Natural killer cell (primary cell): ENCODE results near the gene LPIN1. TPM values are rescaled to one million over a fixed set of nuclear protein-coding genes. Genes with fewer than 3 reads are reported as not detected.

Experiments used
- ATAC-seq, 3 donors: fragments of 150-1000 bp in 2 of 3; fragments of 200-7000 bp in 1 of 3; cut with Tn5 transposase; 1 replicate in 1 of 3; 2 replicates in 2 of 3; pipeline ENCODE4 v1.10.0; 2021; ENCODE audit warnings: mild to moderate bottlenecking in 2 of 3, moderate library complexity in 2 of 3
- DNase-seq, 2 donors: peaks; one replicate each; pipeline versions ENCODE4 v3.0.0 to v3.0.0-alpha.2; 2013 to 2021; ENCODE audit warnings: mixed read lengths in 1 of 2
- H3K27ac ChIP-seq: one replicate; pipeline ENCODE4 v1.5.1; 2013; ENCODE audit warnings: mild to moderate bottlenecking, low read length
- H3K27me3 ChIP-seq: one replicate; pipeline ENCODE4 v1.6.1; 2013; ENCODE audit warnings: low read length; ENCODE audit not compliant: control insufficient read depth, insufficient read depth
- H3K36me3 ChIP-seq: one replicate; pipeline ENCODE4 v1.6.1; 2013; ENCODE audit warnings: low read length; ENCODE audit not compliant: control insufficient read depth, insufficient read depth
- H3K4me1 ChIP-seq: one replicate; pipeline ENCODE4 v1.6.1; 2013; ENCODE audit warnings: low read length; ENCODE audit not compliant: control insufficient read depth, insufficient read depth
- H3K4me3 ChIP-seq: one replicate; pipeline ENCODE4 v1.5.1; 2013; ENCODE audit warnings: low read length
- H3K9me3 ChIP-seq: one replicate; pipeline ENCODE4 v1.6.1; 2013; ENCODE audit warnings: low read length; ENCODE audit not compliant: control insufficient read depth, insufficient read depth
- H3K27ac Mint-ChIP-seq, 2 donors: one replicate each; pipeline ENCODE4 v1.8.0; 2022; ENCODE audit warnings: mild to moderate bottlenecking in 2 of 2, mixed read lengths in 2 of 2, moderate library complexity in 1 of 2
- H3K27me3 Mint-ChIP-seq, 2 donors: one replicate each; pipeline ENCODE4 v1.8.0; 2022; ENCODE audit warnings: low read depth in 2 of 2, mixed read lengths in 2 of 2
- H3K36me3 Mint-ChIP-seq: one replicate; pipeline ENCODE4 v1.8.0; 2022; ENCODE audit warnings: mixed read lengths
- H3K4me1 Mint-ChIP-seq, 2 donors: one replicate each; pipeline ENCODE4 v1.8.0; 2022; ENCODE audit warnings: mixed read lengths in 2 of 2
- H3K4me3 Mint-ChIP-seq: one replicate; pipeline ENCODE4 v1.8.0; 2022; ENCODE audit warnings: mild to moderate bottlenecking, moderate library complexity, mixed read lengths
- H3K9me3 Mint-ChIP-seq, 2 donors: one replicate each; pipeline ENCODE4 v1.8.0; 2022; ENCODE audit warnings: mixed read lengths in 2 of 2
- CTCF ChIP-seq: fragments of 200-600 bp; IDR thresholded peaks from one replicate; pipeline ENCODE4 v1.8.0; 2022; ENCODE audit warnings: antibody characterized with exemption
- WGBS: methylation state at CpG from one replicate; pipeline ENCODE4 v1.1.7; 2013; ENCODE audit warnings: missing lambda C conversion rate; ENCODE audit not compliant: insufficient coverage; 5-methylcytosine and 5-hydroxymethylcytosine counted together
- intact Hi-C: fragments of 100-400 bp; cut with micrococcal nuclease; formaldehyde crosslinking; loops from one replicate; pipeline ENCODE4 v1.14.2; 2022
- total RNA-seq, 4 donors: library from RNA; stranded (reverse); fragments of 120-200 nt in 1 of 4; gene quantifications; one replicate each; pipeline versions ENCODE4 v1.2.3 to v1.2.4, GENCODE V29; 2013 to 2022

Gene LPIN1
- total RNA-seq, 3 donors from 2014 or later (not counting 1 experiment from before 2014, with no cell fraction given): 95.0 to 122 (median 118) TPM

DNA sequence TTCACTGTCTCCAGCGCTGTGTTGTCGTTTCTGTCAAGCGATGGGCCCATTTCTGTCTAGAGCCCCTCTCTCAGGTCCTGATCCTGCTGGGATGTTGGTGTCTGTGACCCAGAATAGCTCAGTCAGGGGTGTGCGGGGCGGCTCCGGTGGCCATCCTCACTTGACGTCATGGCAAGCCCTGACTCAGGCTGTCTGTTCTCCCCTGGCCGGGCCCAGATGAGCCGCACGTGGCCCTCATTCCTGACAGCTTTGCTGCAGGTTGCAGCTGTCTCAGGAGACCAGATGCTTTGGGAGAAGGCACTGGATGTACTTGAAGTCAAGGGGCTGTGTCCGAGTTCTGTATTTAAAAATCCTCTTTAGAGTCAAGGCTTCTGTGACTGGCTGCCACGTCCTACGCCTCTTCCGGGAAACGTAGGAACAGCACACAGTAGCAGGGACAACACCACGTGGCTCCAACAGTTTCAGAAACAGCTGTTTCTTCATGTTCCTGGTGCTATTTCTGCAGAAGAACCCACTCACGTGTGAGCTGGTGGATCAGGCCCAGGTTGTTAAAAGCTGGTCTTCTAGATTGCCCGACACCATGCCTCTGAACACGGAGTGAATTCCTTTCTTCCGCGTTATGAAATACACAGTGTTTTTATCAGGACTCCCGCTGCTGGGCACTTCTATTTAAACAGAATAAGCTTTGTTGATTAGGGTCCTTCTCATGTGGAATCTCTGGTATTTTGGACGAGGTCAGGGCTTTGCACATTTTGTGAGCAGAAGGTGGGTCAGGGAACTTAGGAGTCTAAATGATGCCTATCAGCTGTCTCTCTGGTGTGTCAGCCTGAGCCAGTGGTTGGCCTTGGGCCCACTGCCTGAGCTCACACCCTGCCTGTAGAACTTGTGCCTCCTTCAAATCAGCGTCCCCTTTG lies 48.2 kb upstream of the LPIN1 start:
- Mint-ChIP-seq H3K4me3 (no peak overlapping the region), H3K27ac (no peak overlapping the region), H3K27me3 (no peaks in the 10 kb centered on the region), H3K36me3 (no peaks in the 10 kb centered on the region), H3K4me1 (no peaks in the 10 kb centered on the region), H3K9me3 (no peaks in the 10 kb centered on the region)
- intact Hi-C loops: no loop called here
- Histone ChIP-seq H3K27me3 (no peaks in the 10 kb centered on the region), H3K4me1 (peaks cover 9% of the 10 kb centered on the region), H3K4me3 (no peak overlapping the region), H3K27ac (no peak overlapping the region), H3K36me3 (no peaks in the 10 kb centered on the region), H3K9me3 (no peaks in the 10 kb centered on the region)
- DNase-seq (no peak), ATAC-seq (no peak)
- TF ChIP-seq CTCF: no peak
- 77% methylated on average over 24 of the region's 24 CpGs for WGBS

DNA sequence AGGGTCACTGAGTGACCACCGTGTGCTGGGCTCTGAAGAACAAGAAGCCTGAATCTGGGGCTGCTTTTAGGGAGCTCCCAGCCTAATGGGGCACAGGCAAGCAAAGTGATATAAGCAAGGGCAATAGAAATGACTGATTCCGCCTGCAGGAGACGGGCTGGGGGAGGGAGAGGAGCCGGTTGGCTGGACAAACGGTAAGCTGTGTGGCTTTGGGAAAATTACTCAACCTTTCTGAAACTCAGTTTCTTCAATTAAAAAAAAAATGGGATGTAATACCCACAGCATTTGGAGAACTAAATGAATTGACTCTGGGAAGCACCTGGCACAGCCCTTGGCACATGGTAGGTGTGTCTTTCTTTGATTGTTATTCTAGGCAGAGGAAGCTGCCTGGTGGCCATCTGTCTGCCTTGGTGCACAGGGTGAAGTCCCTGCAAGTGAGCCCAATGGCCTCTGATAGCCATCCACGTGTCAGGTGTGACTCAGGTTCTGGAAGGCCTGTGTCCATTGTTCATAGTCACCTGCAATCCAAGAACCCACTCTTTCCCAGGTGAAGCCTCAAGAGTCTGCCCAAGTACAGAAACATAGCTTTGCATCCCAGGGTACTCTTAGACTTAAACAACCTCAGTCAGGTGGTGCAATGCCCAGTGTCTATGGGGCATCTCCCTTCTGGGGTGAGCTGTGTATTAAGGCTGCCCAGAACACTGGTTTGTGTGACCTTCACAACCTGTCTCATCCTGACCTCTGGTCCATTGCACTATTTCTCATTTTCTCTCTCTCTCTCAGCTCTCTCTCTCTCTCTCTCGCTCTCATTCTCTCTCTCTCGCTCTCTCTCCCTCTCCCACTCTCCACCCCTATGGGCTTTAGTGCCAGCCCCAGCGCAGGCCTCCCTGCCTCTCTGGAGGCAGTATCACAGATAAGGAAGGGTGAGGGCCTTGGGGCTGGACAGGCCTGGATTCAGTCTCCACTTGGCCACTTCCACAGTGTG lies 46.5 kb upstream of the LPIN1 start:
- intact Hi-C loops: no loop called here
- Histone ChIP-seq H3K36me3 (no peaks in the 10 kb centered on the region), H3K27ac (no peak overlapping the region), H3K9me3 (no peaks in the 10 kb centered on the region), H3K4me1 (peaks cover 9% of the 10 kb centered on the region), H3K27me3 (no peaks in the 10 kb centered on the region), H3K4me3 (no peak overlapping the region)
- TF ChIP-seq CTCF: no peak
- DNase-seq (no peak), ATAC-seq (no peak)
- Mint-ChIP-seq H3K27me3 (no peaks in the 10 kb centered on the region), H3K36me3 (no peaks in the 10 kb centered on the region), H3K4me1 (no peaks in the 10 kb centered on the region), H3K4me3 (no peak overlapping the region), H3K27ac (no peak overlapping the region), H3K9me3 (no peaks in the 10 kb centered on the region)
- WGBS: 78% methylated on average over 9 of the region's 9 CpGs

DNA sequence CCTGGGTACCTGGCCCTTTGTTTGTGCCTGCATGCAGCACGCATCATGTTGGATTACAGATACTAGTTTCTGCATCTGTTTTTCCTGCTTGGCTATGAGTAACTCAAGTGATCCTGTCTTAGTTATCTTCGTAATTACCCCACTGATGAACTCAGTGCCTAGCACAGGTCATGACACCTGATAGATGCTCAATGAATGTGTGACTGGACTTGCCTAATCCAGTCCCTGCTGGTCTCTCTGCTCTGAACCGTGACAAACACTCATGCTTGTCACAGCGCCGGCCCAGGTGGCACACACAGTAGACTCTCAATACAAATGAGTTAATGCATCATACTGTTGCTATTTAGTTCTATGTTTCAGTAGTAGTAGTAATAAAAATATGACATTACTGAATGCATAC lies 45.2 kb upstream of the LPIN1 start:
- H3K36me3 ChIP-seq: no peaks in the 10 kb centered on the region
- Mint-ChIP-seq H3K4me1 (no peaks in the 10 kb centered on the region), H3K27me3 (no peaks in the 10 kb centered on the region), H3K9me3 (no peaks in the 10 kb centered on the region), H3K4me3 (no peak overlapping the region), H3K27ac (no peak overlapping the region), H3K36me3 (no peaks in the 10 kb centered on the region)
- no peak overlapping the region for H3K4me3 ChIP-seq
- intact Hi-C loops: no loop called here
- no peak for DNase-seq
- no peak overlapping the region for H3K27ac ChIP-seq
- ATAC-seq: no peak
- no peak for TF ChIP-seq CTCF
- WGBS: 90% methylated on average over 4 of the region's 5 CpGs
- H3K9me3 ChIP-seq: no peaks in the 10 kb centered on the region
- peaks cover 9% of the 10 kb centered on the region for H3K4me1 ChIP-seq
- H3K27me3 ChIP-seq: no peaks in the 10 kb centered on the region
